Omental fat pad (tissue), 4 donors: ENCODE data around the gene SMARCAL1. TPM values are rescaled to one million over a fixed set of nuclear protein-coding genes. Genes with fewer than 3 reads are reported as not detected.

Experiments
- ATAC-seq: fragments of 150-250 bp; one replicate; pipeline ENCODE4 v1.9.1; 2016; ENCODE audit warnings: mild to moderate bottlenecking, moderate library complexity; ENCODE audit not compliant: low FRiP score
- DNase-seq: peaks from one replicate; pipeline ENCODE4 v3.0.0-alpha.2; 2019; ENCODE audit warnings: low spot score
- total RNA-seq, 4 donors: library from RNA; depleted of rRNA; stranded (reverse); fragments of >200 nt; gene quantifications; one replicate each; pipeline ENCODE4 v1.1.0, GENCODE V29; 2016
- TF ChIP-seq, protein P1 (sequence below), 3 donors: fragments of 450-650 bp; IDR thresholded peaks; one replicate each; pipeline ENCODE4 v1.5.1; 2016 to 2017; ENCODE audit warnings: antibody characterized with exemption in 3 of 3, mild to moderate bottlenecking in 3 of 3, moderate library complexity in 2 of 3

Gene SMARCAL1
- total RNA-seq, 4 donors from 2014 or later: 11.2 to 31.4 (median 14.5) TPM

- DNase-seq (no peak), ATAC-seq (no peak)
- TF ChIP-seq, protein P1, sequence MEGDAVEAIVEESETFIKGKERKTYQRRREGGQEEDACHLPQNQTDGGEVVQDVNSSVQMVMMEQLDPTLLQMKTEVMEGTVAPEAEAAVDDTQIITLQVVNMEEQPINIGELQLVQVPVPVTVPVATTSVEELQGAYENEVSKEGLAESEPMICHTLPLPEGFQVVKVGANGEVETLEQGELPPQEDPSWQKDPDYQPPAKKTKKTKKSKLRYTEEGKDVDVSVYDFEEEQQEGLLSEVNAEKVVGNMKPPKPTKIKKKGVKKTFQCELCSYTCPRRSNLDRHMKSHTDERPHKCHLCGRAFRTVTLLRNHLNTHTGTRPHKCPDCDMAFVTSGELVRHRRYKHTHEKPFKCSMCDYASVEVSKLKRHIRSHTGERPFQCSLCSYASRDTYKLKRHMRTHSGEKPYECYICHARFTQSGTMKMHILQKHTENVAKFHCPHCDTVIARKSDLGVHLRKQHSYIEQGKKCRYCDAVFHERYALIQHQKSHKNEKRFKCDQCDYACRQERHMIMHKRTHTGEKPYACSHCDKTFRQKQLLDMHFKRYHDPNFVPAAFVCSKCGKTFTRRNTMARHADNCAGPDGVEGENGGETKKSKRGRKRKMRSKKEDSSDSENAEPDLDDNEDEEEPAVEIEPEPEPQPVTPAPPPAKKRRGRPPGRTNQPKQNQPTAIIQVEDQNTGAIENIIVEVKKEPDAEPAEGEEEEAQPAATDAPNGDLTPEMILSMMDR (IDR thresholded peaks at IDR 0.05): no peak
These were observed 90.9 kb downstream of the SMARCAL1 start for GRCh38 chr2:216503159-216503629.

DNA sequence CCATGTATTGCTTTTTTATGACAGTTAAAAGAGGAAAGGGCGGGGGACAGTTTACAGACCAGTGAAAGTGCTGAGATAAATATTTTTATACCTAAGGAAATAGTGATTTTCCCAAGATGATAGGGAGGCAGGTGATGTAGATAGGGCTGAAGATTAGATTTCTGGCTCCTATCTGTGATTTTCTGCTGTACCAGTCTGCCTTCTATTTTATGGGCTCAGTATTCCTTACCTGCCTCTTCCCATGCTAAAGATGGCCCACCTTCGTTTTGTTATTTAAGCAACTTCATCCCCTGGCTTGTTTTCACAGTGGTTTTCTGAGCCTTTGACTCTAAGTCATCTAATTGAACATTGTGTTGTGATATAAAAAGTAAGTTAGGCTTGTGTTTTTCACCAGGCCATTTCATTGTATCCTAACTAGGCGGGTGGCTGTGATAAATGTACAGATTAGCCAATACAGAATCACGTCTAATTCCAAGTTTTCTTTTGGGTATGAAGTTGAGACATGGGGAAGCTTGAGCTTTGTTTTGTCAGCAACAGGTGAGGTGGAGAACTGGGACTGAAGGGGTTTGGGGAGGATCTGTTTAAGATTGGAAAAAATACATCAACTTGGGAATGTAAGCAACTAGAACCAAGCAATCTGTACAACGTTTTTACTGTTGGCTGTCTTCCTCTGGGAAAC, 91.6 kb downstream of the SMARCAL1 start:
- ATAC-seq (no peak), DNase-seq (no peak)
- TF ChIP-seq, protein P1 (IDR thresholded peaks at IDR 0.05): no peak

- DNase-seq: no peak
- ATAC-seq: no peak
- TF ChIP-seq, protein P1 (IDR thresholded peaks at IDR 0.05): no peak
These were observed 92.1 kb downstream of the SMARCAL1 start for GRCh38 chr2:216504376-216504762.

DNA sequence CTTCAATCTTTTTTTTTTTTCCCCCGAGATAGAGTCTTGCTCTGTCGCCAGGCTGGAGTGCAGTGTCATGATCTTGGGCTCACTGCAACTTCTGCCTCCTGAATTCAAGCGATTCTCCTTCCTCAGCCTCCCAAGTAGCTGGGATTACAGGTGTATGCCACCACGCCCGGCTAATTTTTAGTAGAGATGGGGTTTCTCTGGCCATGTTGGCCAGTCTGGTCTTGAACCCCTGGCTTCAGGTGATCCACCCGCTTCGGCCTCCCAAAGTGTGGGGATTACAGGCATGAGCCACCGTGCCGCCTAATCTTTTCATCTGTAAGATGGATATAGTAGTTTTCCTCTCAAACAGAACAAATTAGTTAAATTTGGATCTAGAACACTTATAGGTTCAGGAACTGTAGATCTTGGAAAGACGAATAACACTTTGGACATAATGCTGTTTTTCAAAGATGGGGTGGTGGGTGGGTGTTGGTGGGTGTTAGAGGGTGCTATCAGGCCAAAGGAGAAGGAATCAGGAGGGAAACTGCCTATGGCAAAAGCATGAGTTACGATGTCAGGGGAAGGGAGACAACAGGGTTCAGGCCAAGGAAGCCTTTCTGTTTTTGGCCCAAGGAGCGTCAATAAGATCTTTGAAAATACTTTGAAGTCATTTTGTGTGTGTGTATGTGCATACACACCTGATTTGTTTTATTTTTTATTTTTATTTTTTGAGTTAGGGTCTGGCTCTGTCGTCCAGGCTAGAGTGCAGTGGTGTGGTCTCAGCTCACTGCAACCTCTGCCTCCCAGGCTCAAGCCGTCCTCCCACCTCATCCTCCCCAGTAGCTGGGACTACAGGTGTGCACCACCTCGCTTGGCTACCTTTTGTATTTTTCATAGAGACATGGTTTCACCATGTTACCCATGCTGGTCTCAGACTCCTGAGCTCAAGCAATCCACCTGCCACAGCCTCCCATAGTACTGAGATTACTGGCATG, 93.1 kb downstream of the SMARCAL1 start:
- TF ChIP-seq, protein P1 (IDR thresholded peaks at IDR 0.05): no peak
- ATAC-seq (no peak), DNase-seq (no peak)

GRCh38 chr2:216507220-216508160, 95.2 kb downstream of the SMARCAL1 start:
- TF ChIP-seq, protein P1 (IDR thresholded peaks at IDR 0.05): no peak
- DNase-seq (no peak), ATAC-seq (no peak)

DNA sequence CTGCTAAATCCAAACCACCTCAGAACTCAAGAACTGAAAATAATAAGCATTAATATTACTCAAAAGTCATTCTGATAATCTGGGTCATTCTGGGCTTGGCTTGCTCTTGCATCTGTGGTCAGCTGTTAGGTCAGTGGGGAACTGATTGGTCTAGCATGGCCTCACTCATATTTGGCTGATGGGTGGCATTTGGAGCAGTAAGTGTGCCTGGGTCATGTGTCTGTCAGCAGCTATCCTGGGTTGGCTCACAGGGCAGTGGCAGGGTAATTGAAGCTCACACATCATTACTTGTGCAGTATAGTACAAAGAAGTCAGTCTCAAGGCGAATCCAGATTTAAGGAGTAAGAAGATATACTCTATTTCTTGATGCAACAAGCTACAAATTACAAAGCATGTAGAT, 95.9 kb downstream of the SMARCAL1 start:
- DNase-seq (no peak), ATAC-seq (no peak)
- TF ChIP-seq, protein P1 (IDR thresholded peaks at IDR 0.05): no peak
